SK-N-SH treated with all-trans-retinoic acid at 6 μM for 48 hours (cell line): ENCODE data around the gene PRR22.
A peak's percentile ranks its signal among the peaks of the same experiment; 100 is the strongest.

Experiments
- ATAC-seq: fragments of 200-7000 bp; cut with Tn5 transposase; 3 replicates; pipeline ENCODE4 v1.9.1; 2020; ENCODE audit warnings: mild to moderate bottlenecking, moderate library complexity
- ARNTL ChIP-seq: fragments of 450-650 bp; formaldehyde crosslinking; IDR thresholded peaks from 2 replicates; pipeline ENCODE4 v1.5.0; 2020; ENCODE audit warnings: low read depth, mild to moderate bottlenecking, moderate library complexity, borderline replicate concordance
- CSDC2 ChIP-seq: fragments of 250-450 bp; sonication (Bioruptor Pico); IDR thresholded peaks from 2 replicates; pipeline ENCODE4 v1.5.0; 2020; ENCODE audit warnings: mild to moderate bottlenecking, moderate library complexity
- ESRRG ChIP-seq: fragments of 250-450 bp; sonication (Bioruptor Pico); IDR thresholded peaks from 2 replicates; pipeline ENCODE4 v1.6.1; 2021; ENCODE audit warnings: mild to moderate bottlenecking
- OSR1 ChIP-seq: fragments of 250-450 bp; sonication (Bioruptor Pico); IDR thresholded peaks from 2 replicates; pipeline ENCODE4 v1.8.0; 2022; ENCODE audit warnings: moderate library complexity, mild to moderate bottlenecking, inconsistent platforms
- PPARA ChIP-seq: fragments of 250-450 bp; sonication (Bioruptor Pico); IDR thresholded peaks from 2 replicates; pipeline ENCODE4 v1.5.0; 2020; ENCODE audit warnings: mild to moderate bottlenecking, borderline replicate concordance
- SNAI2 ChIP-seq: fragments of 250-450 bp; sonication (Bioruptor Pico); IDR thresholded peaks from 2 replicates; pipeline ENCODE4 v1.5.0; 2020; ENCODE audit warnings: mild to moderate bottlenecking, moderate library complexity
- TCF4 ChIP-seq: fragments of 250-450 bp; sonication (Bioruptor Pico); IDR thresholded peaks from 2 replicates; pipeline ENCODE4 v1.8.0; 2021; ENCODE audit warnings: mild to moderate bottlenecking, moderate library complexity, borderline replicate concordance
- TOX ChIP-seq: fragments of 250-450 bp; sonication (Bioruptor Pico); IDR thresholded peaks from 2 replicates; pipeline ENCODE4 v1.8.0; 2021; ENCODE audit warnings: mild to moderate bottlenecking, moderate library complexity, borderline replicate concordance
- ZC3H10 ChIP-seq: fragments of 250-450 bp; sonication (Bioruptor Pico); IDR thresholded peaks from 2 replicates; pipeline ENCODE4 v1.5.1; 2021; ENCODE audit warnings: mild to moderate bottlenecking, moderate library complexity
- ZFP3 ChIP-seq: fragments of 250-450 bp; sonication (Bioruptor Pico); IDR thresholded peaks from 2 replicates; pipeline ENCODE4 v1.5.0; 2020; ENCODE audit warnings: mild to moderate bottlenecking, moderate library complexity
- ZNF565 ChIP-seq: fragments of 450-650 bp; formaldehyde crosslinking; conservative IDR thresholded peaks from 2 replicates; pipeline ENCODE4 v1.5.0; 2020; ENCODE audit warnings: low read depth, mild to moderate bottlenecking, moderate library complexity
- ZNF70 ChIP-seq: fragments of 450-650 bp; formaldehyde crosslinking; IDR thresholded peaks from 2 replicates; pipeline ENCODE4 v1.5.0; 2020; ENCODE audit warnings: mild to moderate bottlenecking, moderate library complexity
- ZNF8 ChIP-seq: fragments of 450-650 bp; formaldehyde crosslinking; IDR thresholded peaks from 2 replicates; pipeline ENCODE4 v1.5.0; 2020; ENCODE audit warnings: mild to moderate bottlenecking, moderate library complexity
- TF ChIP-seq, protein P1 (sequence below): fragments of 250-450 bp; sonication (Bioruptor Pico); IDR thresholded peaks from 2 replicates; pipeline ENCODE4 v1.5.1; 2020; ENCODE audit warnings: low read depth, mild to moderate bottlenecking, moderate library complexity
- TF ChIP-seq, protein P2 (sequence below): fragments of 250-450 bp; sonication (Bioruptor Pico); IDR thresholded peaks from 2 replicates; pipeline ENCODE4 v1.5.1; 2021; ENCODE audit warnings: mild to moderate bottlenecking, moderate library complexity
- TF ChIP-seq, protein P3 (sequence below): fragments of 250-450 bp; sonication (Bioruptor Pico); IDR thresholded peaks from 2 replicates; pipeline ENCODE4 v1.8.0; 2021; ENCODE audit warnings: low read depth, mild to moderate bottlenecking, moderate library complexity, borderline replicate concordance
- TF ChIP-seq, protein P4 (sequence below): fragments of 250-450 bp; sonication (Bioruptor Pico); IDR thresholded peaks from 2 replicates; pipeline ENCODE4 v1.5.0; 2020; ENCODE audit warnings: mild to moderate bottlenecking, moderate library complexity

Gene PRR22

DNA sequence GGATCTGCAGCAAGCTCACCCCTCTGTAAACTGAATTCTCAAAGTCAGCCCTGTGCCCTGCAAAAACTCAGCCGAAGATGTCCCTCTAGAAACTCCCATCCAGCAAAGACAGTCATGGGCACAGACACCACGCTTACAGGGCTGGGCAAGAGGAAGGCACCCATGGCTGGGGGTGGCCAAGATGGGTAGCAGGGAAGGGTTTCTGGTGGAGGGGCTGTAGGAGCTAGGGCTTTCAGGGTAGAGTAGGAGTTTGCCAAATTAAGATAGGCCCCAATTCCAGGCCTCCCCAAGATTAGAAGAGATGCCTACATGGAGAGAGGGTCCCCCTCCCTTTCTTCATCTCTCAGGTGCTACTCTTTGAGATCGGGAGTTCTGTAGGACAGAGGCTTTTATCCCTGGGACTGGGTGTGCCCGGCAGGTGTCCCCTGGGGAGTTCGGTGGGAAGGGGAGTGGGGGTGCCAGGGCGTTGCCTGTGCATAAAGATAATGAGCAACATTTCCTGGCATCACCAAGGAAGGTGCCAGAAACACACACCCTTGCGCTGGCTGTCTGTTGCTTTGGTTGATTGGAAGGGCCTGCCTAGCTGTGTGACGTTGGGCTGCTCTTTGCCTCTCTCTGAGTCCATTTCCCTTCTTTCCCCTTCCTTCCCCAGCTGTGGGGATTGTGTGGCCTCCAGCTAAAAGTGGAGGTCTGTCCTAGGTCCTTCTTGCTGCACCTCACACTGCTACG lies 29.7 kb upstream of the PRR22 start:
- ATAC-seq = 0 out of 3 replicates have a peak, but pooled peaks have one; percentile 15
- no peak for TF ChIP-seq ZNF8
- TF ChIP-seq, protein P1, sequence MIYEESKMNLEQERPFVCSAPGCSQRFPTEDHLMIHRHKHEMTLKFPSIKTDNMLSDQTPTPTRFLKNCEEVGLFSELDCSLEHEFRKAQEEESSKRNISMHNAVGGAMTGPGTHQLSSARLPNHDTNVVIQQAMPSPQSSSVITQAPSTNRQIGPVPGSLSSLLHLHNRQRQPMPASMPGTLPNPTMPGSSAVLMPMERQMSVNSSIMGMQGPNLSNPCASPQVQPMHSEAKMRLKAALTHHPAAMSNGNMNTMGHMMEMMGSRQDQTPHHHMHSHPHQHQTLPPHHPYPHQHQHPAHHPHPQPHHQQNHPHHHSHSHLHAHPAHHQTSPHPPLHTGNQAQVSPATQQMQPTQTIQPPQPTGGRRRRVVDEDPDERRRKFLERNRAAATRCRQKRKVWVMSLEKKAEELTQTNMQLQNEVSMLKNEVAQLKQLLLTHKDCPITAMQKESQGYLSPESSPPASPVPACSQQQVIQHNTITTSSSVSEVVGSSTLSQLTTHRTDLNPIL = no peak
- TF ChIP-seq ZC3H10 (CRISPR knock-in tag) = no peak
- TF ChIP-seq, protein P2, sequence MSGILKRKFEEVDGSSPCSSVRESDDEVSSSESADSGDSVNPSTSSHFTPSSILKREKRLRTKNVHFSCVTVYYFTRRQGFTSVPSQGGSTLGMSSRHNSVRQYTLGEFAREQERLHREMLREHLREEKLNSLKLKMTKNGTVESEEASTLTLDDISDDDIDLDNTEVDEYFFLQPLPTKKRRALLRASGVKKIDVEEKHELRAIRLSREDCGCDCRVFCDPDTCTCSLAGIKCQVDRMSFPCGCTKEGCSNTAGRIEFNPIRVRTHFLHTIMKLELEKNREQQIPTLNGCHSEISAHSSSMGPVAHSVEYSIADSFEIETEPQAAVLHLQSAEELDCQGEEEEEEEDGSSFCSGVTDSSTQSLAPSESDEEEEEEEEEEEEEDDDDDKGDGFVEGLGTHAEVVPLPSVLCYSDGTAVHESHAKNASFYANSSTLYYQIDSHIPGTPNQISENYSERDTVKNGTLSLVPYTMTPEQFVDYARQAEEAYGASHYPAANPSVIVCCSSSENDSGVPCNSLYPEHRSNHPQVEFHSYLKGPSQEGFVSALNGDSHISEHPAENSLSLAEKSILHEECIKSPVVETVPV (CRISPR knock-in tag) = no peak
- peak; percentile 98 for TF ChIP-seq ZFP3
- no peak for TF ChIP-seq SNAI2 (CRISPR knock-in tag)

DNA sequence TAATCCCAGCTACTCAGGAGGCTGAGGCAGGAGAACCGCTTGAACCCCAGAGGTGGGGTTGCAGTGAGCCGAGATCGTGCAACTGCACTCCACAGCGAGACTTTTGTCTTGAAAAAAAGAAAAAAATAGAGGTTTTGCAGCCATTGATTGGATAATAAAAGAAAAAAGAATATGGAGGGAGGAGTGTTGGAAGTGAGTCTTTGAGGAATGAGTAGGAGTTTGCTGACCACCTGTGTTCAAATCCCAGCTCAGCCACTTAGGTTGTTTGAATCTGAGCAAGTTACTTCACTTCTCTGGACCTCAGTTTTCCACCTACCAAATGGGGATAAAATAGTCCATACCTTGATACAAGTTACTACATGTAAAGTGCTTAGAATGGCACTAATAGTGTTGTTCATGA lies 26.6 kb upstream of the PRR22 start:
- no peak for ATAC-seq
- TF ChIP-seq ZFP3 (peak; percentile 75), CSDC2 (CRISPR knock-in tag) (no peak), ARNTL (no peak), PPARA (CRISPR knock-in tag) (no peak), TCF4 (CRISPR knock-in tag) (no peak)
- TF ChIP-seq, protein P3, sequence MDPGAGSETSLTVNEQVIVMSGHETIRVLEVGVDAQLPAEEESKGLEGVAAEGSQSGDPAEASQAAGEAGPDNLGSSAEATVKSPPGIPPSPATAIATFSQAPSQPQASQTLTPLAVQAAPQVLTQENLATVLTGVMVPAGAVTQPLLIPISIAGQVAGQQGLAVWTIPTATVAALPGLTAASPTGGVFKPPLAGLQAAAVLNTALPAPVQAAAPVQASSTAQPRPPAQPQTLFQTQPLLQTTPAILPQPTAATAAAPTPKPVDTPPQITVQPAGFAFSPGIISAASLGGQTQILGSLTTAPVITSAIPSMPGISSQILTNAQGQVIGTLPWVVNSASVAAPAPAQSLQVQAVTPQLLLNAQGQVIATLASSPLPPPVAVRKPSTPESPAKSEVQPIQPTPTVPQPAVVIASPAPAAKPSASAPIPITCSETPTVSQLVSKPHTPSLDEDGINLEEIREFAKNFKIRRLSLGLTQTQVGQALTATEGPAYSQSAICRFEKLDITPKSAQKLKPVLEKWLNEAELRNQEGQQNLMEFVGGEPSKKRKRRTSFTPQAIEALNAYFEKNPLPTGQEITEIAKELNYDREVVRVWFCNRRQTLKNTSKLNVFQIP (CRISPR knock-in tag) = no peak
- TF ChIP-seq, protein P4, sequence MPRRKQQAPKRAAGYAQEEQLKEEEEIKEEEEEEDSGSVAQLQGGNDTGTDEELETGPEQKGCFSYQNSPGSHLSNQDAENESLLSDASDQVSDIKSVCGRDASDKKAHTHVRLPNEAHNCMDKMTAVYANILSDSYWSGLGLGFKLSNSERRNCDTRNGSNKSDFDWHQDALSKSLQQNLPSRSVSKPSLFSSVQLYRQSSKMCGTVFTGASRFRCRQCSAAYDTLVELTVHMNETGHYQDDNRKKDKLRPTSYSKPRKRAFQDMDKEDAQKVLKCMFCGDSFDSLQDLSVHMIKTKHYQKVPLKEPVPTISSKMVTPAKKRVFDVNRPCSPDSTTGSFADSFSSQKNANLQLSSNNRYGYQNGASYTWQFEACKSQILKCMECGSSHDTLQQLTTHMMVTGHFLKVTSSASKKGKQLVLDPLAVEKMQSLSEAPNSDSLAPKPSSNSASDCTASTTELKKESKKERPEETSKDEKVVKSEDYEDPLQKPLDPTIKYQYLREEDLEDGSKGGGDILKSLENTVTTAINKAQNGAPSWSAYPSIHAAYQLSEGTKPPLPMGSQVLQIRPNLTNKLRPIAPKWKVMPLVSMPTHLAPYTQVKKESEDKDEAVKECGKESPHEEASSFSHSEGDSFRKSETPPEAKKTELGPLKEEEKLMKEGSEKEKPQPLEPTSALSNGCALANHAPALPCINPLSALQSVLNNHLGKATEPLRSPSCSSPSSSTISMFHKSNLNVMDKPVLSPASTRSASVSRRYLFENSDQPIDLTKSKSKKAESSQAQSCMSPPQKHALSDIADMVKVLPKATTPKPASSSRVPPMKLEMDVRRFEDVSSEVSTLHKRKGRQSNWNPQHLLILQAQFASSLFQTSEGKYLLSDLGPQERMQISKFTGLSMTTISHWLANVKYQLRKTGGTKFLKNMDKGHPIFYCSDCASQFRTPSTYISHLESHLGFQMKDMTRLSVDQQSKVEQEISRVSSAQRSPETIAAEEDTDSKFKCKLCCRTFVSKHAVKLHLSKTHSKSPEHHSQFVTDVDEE (CRISPR knock-in tag) = no peak

DNA sequence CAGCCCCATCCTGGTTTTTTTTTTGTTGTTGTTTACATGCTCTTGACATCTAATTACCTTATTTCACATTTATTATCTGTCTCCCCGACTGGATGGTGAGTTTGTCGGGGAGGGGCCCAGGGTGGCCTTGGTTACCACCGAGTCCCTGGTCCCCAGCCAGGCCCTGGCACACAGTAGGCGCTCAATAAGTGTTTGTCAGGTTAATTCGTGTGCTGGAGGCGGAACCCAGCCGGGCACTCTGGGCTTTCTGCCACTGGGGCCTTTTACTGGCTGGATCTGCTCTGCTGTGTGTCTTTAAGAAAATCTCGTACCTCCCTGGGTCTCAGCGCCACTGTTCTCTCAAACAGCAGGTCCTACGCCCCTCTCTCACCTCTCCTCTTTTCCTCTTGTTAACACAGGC lies 24.9 kb upstream of the PRR22 start:
- TF ChIP-seq ARNTL (no peak), ZNF70 (CRISPR knock-in tag) (no peak), OSR1 (CRISPR knock-in tag) (no peak), ZNF8 (no peak), CSDC2 (CRISPR knock-in tag) (no peak), ESRRG (CRISPR knock-in tag) (no peak), ZFP3 (no peak), ZNF565 (CRISPR knock-in tag) (no peak), TCF4 (CRISPR knock-in tag) (no peak), SNAI2 (CRISPR knock-in tag) (no peak), TOX (CRISPR knock-in tag) (no peak)
- TF ChIP-seq, protein P2 (CRISPR knock-in tag) = no peak
- TF ChIP-seq, protein P3 (CRISPR knock-in tag) = no peak
- ATAC-seq = no peak
